Stomach (tissue), 9 donors: ENCODE measurements around the gene GREB1. TPM values are rescaled to one million over a fixed set of nuclear protein-coding genes. Genes with fewer than 3 reads are reported as not detected.

Experiments
- DNase-seq, 2 donors: peaks; one replicate each; pipeline versions ENCODE4 v3.0.0 to v3.0.0-alpha.2; 2013 to 2019
- H3K27ac ChIP-seq, 5 donors: fragments of 200-600 bp in 4 of 5; sonication (generic) in 4 of 5; one replicate each; pipeline ENCODE4 v1.5.1; 2013 to 2019; ENCODE audit warnings: mild to moderate bottlenecking in 1 of 5, moderate library complexity in 1 of 5
- H3K27me3 ChIP-seq, 3 donors: fragments of 200-600 bp; sonication (generic); one replicate each; pipeline ENCODE4 v1.5.1; 2017 to 2019; ENCODE audit warnings: mixed run types in 1 of 3
- H3K36me3 ChIP-seq, 4 donors: fragments of 200-600 bp; sonication (generic); 1 replicate in 3 of 4; 2 replicates in 1 of 4; pipeline ENCODE4 v1.5.1; 2016 to 2019
- H3K4me1 ChIP-seq, 4 donors: fragments of 200-600 bp; sonication (generic); one replicate each; pipeline ENCODE4 v1.5.1; 2016 to 2019
- H3K4me3 ChIP-seq, 4 donors: fragments of 200-600 bp; sonication (generic) in 3 of 4; one replicate each; pipeline ENCODE4 v1.5.1; 2016 to 2019; ENCODE audit warnings: mild to moderate bottlenecking in 1 of 4
- H3K9me3 ChIP-seq, 4 donors: fragments of 200-600 bp; sonication (generic); one replicate each; pipeline ENCODE4 v1.5.1; 2016 to 2019
- EP300 ChIP-seq: sonication (generic); formaldehyde crosslinking; IDR thresholded peaks from one replicate; pipeline ENCODE4 v1.6.1; 2017; ENCODE audit warnings: antibody characterized with exemption
- POLR2A ChIP-seq, 4 donors: fragments of 450-650 bp; IDR thresholded peaks; one replicate each; pipeline ENCODE4 v1.6.1; 2016; ENCODE audit warnings: antibody characterized with exemption in 4 of 4, control low read depth in 2 of 4, mild to moderate bottlenecking in 1 of 4, moderate library complexity in 1 of 4
- POLR2AphosphoS5 ChIP-seq, 3 donors: sonication (generic); formaldehyde crosslinking; IDR thresholded peaks; one replicate each; pipeline ENCODE4 v1.6.1; 2016; ENCODE audit warnings: antibody characterized with exemption in 3 of 3
- WGBS, 5 donors: extraction: QIAGEN DNeasy Blood & Tissue Kit in 3 of 5; methylation state at CpG; one replicate each; pipeline versions ENCODE4 v1.1.5 to v1.1.7; 2013 to 2018; 5-methylcytosine and 5-hydroxymethylcytosine counted together
- intact Hi-C: fragments of 100-400 bp; cut with DNase I; formaldehyde crosslinking; loops from one replicate; pipeline ENCODE4 v1.15.1; 2023; ENCODE audit warnings: low total_unique reads
- polyA plus RNA-seq, 3 donors: library from polyadenylated mRNA; stranded (reverse); fragments of 200-250 nt; gene quantifications; one replicate each; pipeline ENCODE4 v1.2.3, GENCODE V29; 2013
- total RNA-seq, 5 donors: library from RNA; depleted of rRNA; stranded (reverse); fragments of >200 nt; gene quantifications; one replicate each; pipeline versions ENCODE4 v1.1.0 to v1.2.3, GENCODE V29; 2014 to 2016
- TF ChIP-seq, protein P1 (sequence below), 7 experiments: fragments of 450-650 bp in 4 of 7; fragments of 200-600 bp in 3 of 7; sonication (generic) in 3 of 7; IDR thresholded peaks; one replicate each; pipeline ENCODE4 v1.5.1; 2016 to 2019; ENCODE audit warnings: antibody characterized with exemption in 7 of 7, control low read depth in 2 of 7, mild to moderate bottlenecking in 1 of 7
- donor health status: healthy with polysubstance abuse.
- donor health status: Bipolar disorder and iron deficiency.
- donor health status: healthy.

The GREB1 gene
- total and polyA plus RNA-seq, 8 donors: 0.88 to 37.9 (median 3.6) TPM

DNA sequence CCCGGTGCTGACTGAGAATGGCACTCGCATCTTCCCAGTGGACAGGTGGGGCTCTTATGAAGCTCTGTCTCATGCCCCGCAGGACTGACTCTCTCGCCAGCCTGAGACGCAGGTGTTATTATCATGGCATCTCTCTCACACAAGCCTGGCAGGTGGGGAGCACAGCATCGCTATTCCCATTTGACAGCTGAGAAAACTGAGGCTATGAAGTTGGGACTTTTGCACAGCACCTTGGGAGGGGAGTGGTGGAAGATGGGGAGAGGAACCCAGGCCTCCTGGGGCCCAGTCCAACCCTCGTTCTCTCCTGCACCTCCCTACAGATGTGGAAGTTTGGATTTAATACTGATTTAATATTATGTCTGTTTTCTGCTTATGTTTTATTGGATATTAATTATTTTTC is 145.2 kb downstream of the GREB1 start:
- Histone ChIP-seq H3K27ac (no peak overlapping the region), H3K4me3 (no peak overlapping the region), H3K27me3 (peaks cover 0 to 39% (median 27%) of the 10 kb centered on the region in 3 donors), H3K36me3 (no peaks in the 10 kb centered on the region), H3K9me3 (peaks cover 0 to 4% (median 0%) of the 10 kb centered on the region in 4 donors), H3K4me1 (peaks cover 0 to 19% (median 11%) of the 10 kb centered on the region in 4 donors)
- intact Hi-C loops: no loop called here
- no peak for TF ChIP-seq POLR2AphosphoS5 (IDR thresholded peaks at IDR 0.05)
- TF ChIP-seq POLR2A (IDR thresholded peaks at IDR 0.05): no peak
- TF ChIP-seq, protein P1, sequence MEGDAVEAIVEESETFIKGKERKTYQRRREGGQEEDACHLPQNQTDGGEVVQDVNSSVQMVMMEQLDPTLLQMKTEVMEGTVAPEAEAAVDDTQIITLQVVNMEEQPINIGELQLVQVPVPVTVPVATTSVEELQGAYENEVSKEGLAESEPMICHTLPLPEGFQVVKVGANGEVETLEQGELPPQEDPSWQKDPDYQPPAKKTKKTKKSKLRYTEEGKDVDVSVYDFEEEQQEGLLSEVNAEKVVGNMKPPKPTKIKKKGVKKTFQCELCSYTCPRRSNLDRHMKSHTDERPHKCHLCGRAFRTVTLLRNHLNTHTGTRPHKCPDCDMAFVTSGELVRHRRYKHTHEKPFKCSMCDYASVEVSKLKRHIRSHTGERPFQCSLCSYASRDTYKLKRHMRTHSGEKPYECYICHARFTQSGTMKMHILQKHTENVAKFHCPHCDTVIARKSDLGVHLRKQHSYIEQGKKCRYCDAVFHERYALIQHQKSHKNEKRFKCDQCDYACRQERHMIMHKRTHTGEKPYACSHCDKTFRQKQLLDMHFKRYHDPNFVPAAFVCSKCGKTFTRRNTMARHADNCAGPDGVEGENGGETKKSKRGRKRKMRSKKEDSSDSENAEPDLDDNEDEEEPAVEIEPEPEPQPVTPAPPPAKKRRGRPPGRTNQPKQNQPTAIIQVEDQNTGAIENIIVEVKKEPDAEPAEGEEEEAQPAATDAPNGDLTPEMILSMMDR (IDR thresholded peaks at IDR 0.05): no peak
- no peak for TF ChIP-seq EP300
- WGBS, 5 donors: 76 to 82% (median 80%) methylated on average over 7 of the region's 7 CpGs
- DNase-seq: peak in 1 of 2 donors; percentile 7

DNA sequence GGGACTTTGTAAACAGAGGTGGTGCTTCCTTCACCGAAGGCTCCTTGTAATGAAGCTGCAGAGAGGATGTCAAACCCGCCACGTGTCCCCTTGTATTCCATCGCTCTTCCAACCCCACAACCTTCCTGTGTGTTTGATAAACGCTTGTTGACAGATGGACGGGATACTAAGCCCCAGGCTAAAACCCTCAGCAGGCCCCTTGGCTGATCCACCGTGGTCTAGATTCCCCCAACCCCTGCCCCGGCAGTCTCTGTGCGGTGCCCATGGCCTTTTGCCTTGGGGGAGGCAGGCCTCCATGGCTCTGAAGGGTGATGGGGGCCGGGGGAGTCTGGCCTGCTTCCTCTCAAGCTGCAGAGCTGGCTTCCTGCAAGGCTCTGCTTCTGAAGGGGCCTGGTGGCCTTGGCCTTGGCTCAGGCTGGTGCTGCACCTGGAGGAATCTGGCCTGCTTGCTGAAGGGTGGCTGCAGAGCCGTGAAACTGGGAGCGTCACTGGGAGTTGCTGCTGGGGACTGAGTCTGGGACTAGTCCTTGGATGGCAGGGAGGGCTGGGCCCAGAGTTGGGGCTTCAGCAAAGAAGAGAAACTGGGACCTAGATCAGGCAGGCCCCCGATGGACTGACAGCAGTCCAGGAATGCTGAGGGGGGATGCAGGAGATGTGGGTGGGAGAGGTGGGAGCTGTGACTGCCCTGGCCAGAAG is 145.8 kb downstream of the GREB1 start:
- peaks cover 0 to 19% (median 11%) of the 10 kb centered on the region in 4 donors for H3K4me1 ChIP-seq
- peaks cover 0 to 32% (median 27%) of the 10 kb centered on the region in 3 donors for H3K27me3 ChIP-seq
- DNase-seq: peak in 1 of 2 donors; percentile 24
- no peak overlapping the region for H3K27ac ChIP-seq
- intact Hi-C loops: no loop called here
- WGBS, 5 donors: 76 to 80% (median 78%) methylated on average over 13 of the region's 13 CpGs
- H3K4me3 ChIP-seq: no peak overlapping the region
- TF ChIP-seq EP300: no peak
- TF ChIP-seq POLR2AphosphoS5 (IDR thresholded peaks at IDR 0.05): no peak
- no peak for TF ChIP-seq POLR2A (IDR thresholded peaks at IDR 0.05)
- TF ChIP-seq, protein P1 (IDR thresholded peaks at IDR 0.05): no peak
- no peaks in the 10 kb centered on the region for H3K36me3 ChIP-seq
- peaks cover 0 to 4% (median 0%) of the 10 kb centered on the region in 4 donors for H3K9me3 ChIP-seq

DNA sequence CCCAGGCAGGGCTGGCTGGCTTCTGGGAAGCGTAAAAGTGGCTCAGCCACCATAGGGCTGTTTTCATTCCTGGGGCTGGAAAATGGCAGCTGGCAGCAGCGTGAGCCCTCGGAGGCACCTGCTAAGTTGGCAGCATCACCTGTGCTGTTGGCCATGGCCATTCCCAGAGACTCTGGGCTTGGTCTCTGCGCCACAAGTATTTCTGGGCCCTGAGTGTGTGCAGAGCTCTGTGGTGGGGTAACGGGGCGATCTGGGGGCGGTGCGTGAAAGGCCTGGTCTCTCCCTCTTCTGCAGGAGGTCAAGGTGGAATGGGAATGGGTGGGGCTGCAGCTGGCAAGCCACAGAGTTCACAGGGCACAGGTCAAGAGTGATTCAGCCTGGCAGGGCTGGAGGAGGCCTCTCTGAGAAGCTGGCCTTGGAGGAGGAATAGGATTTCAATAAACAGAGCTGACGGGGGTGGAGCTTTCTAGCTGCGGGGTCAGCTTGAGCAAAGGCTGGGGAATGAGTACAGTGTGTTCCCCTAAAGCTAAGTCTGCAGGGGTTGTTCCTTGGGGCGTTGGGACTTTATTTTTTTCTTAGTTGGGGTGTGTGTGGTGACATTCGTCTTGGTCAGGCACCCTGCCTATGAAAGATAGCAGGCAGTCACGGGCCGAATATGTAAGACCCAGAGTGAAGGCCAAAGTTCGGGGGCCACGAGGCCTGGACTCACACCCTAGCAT is 146.5 kb downstream of the GREB1 start:
- no peak overlapping the region for H3K27ac ChIP-seq
- no peaks in the 10 kb centered on the region for H3K36me3 ChIP-seq
- no peak overlapping the region for H3K4me3 ChIP-seq
- H3K27me3 ChIP-seq: peaks cover 0 to 32% (median 24%) of the 10 kb centered on the region in 3 donors
- WGBS, 5 donors: 41 to 65% (median 55%) methylated on average over 16 of the region's 16 CpGs
- intact Hi-C loops: no loop called here
- H3K4me1 ChIP-seq: peaks cover 0 to 19% (median 11%) of the 10 kb centered on the region in 4 donors
- peak; percentile 29 to 42 for DNase-seq
- no peak for TF ChIP-seq POLR2AphosphoS5 (IDR thresholded peaks at IDR 0.05)
- no peak for TF ChIP-seq EP300
- TF ChIP-seq POLR2A (IDR thresholded peaks at IDR 0.05): no peak
- peaks cover 0 to 4% (median 0%) of the 10 kb centered on the region in 4 donors for H3K9me3 ChIP-seq

DNA sequence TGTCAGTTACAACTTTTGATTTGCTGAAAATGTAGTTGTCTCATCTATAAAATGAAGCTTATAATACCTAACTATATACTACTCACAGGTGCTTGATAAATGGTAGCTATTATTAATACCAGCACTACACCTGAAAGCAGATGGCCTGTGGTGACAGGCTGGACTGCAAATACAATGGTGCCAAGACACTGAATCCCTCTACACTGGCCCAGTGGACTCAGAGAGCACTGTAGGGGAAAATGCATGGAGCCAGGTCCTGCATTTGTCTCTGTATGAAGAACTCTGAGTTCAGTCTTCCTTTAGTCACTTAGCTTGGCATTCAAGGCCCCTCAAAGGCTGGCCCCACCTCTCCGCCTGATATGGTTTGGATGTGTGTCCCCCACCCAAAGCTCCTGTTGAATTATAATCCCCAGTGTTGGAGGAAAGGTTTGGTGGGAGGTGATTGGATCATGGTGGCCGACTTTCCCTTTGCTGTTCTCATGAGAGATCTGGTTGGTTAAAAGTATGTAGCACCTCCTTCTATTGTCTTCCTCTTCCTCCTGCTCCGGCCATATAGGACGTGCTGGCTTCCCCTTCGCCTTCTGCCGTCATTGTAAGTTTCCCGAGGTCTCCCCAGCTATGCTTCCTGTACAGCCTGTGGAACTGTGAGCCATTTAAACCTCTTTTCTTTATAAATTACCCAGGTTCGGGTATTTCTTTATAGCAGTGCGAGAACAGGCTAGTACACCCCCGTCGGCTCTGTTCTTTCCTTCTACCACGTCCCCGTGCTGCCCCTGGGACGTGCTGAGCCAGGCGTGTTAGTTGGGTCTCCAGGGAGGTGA is 147.3 kb downstream of the GREB1 start:
- TF ChIP-seq EP300 (no peak), POLR2AphosphoS5 (IDR thresholded peaks at IDR 0.05) (no peak)
- TF ChIP-seq, protein P1 (IDR thresholded peaks at IDR 0.05): no peak
- intact Hi-C loops: no loop called here
- Histone ChIP-seq H3K36me3 (no peaks in the 10 kb centered on the region), H3K4me1 (peaks cover 0 to 19% (median 11%) of the 10 kb centered on the region in 4 donors), H3K4me3 (no peak overlapping the region), H3K27ac (no peak overlapping the region), H3K9me3 (no peaks in the 10 kb centered on the region), H3K27me3 (peaks cover 0 to 32% (median 22%) of the 10 kb centered on the region in 3 donors)
- 87 to 97% (median 91%) methylated on average over 15 of the region's 15 CpGs for WGBS, 5 donors
- DNase-seq: peak in 1 of 2 donors; percentile 9
